ENCODE results near the gene TXNRD2.
"Not testable (repeated sequence)": the region's sequence is repeated elsewhere in the genome, so short reads cannot be mapped to it uniquely, and the experiment has no call there.

Gene TXNRD2

GRCh38 chr22:19884954-19885751, 56.5 kb downstream of the TXNRD2 start:
- H2BK5ac ChIP-seq (ENCODE audit: low read depth, low read length, poor library complexity, severe bottlenecking): no peak overlapping the region
- H4K91ac ChIP-seq (ENCODE audit: low read length): peak overlapping the region; percentile 20
- no peak overlapping the region for H3K9ac ChIP-seq (ENCODE audit: low read length)
- H3K9me3 ChIP-seq (ENCODE audit: control insufficient read depth, low read length): no peaks in the 10 kb centered on the region
- H2AK5ac ChIP-seq (ENCODE audit: low read length, severe bottlenecking): no peak overlapping the region
- H3K14ac ChIP-seq (ENCODE audit: low read length in 2 of 2): no peak overlapping the region
- H3K79me1 ChIP-seq (replicated peaks; ENCODE audit: low read length, poor library complexity, severe bottlenecking): no peaks in the 10 kb centered on the region
- no peak for DNase-seq
- peaks cover 48% of the 10 kb centered on the region for H3K4me1 ChIP-seq (ENCODE audit: control insufficient read depth, insufficient read depth, low read depth, low read length)
- peaks cover 0 to 6% of the 10 kb centered on the region in 2 experiments for H3K36me3 ChIP-seq (ENCODE audit: control insufficient read depth in 1 of 2, insufficient read depth in 2 of 2, low read depth in 1 of 2, low read length in 2 of 2)
- no peak overlapping the region for H2BK120ac ChIP-seq (ENCODE audit: low read depth, low read length)
- no peak overlapping the region for H3K4ac ChIP-seq (ENCODE audit: low read depth in 1 of 2, low read length in 2 of 2)
- no peak overlapping the region for H3K4me2 ChIP-seq (ENCODE audit: low read length, poor library complexity, severe bottlenecking)
- peak overlapping the region in 1 of 2 experiments; percentile 31 for H3K18ac ChIP-seq (ENCODE audit: low read depth in 1 of 2, low read length in 2 of 2)
- no peak overlapping the region for H2BK15ac ChIP-seq (ENCODE audit: low read depth, poor library complexity, severe bottlenecking)
- no peak overlapping the region for H4K8ac ChIP-seq (ENCODE audit: low read length)
- H3K27me3 ChIP-seq (ENCODE audit: control insufficient read depth in 1 of 2, insufficient read depth in 1 of 2, low read length in 2 of 2): no peaks in the 10 kb centered on the region
- no peak overlapping the region for H3K4me3 ChIP-seq (ENCODE audit: insufficient read depth in 1 of 2, low read depth in 1 of 2, low read length in 2 of 2)
- H2BK12ac ChIP-seq (ENCODE audit: low read length in 2 of 2): peak overlapping the region in 1 of 2 experiments; percentile 32
- no peak overlapping the region for H2AFZ ChIP-seq (ENCODE audit: low read depth, low read length)
- H3K23ac ChIP-seq (ENCODE audit: low read length in 2 of 2): no peak overlapping the region
- no peak overlapping the region for H3K27ac ChIP-seq (ENCODE audit: low read length, poor library complexity, severe bottlenecking)
- WGBS: 89% methylated on average over 26 of the region's 26 CpGs

GRCh38 chr22:19884161-19884953, 57.3 kb downstream of the TXNRD2 start:
- DNase-seq: no peak
- peak overlapping the region in 1 of 2 experiments; percentile 31 for H3K18ac ChIP-seq (ENCODE audit: low read depth in 1 of 2, low read length in 2 of 2)
- no peak overlapping the region for H2BK15ac ChIP-seq (ENCODE audit: low read depth, poor library complexity, severe bottlenecking)
- no peak overlapping the region for H3K4me2 ChIP-seq (ENCODE audit: low read length, poor library complexity, severe bottlenecking)
- H3K4ac ChIP-seq (ENCODE audit: low read depth in 1 of 2, low read length in 2 of 2): no peak overlapping the region
- H2BK5ac ChIP-seq (ENCODE audit: low read depth, low read length, poor library complexity, severe bottlenecking): no peak overlapping the region
- H3K27ac ChIP-seq (ENCODE audit: low read length, poor library complexity, severe bottlenecking): no peak overlapping the region
- H3K4me1 ChIP-seq (ENCODE audit: control insufficient read depth, insufficient read depth, low read depth, low read length): peaks cover 53% of the 10 kb centered on the region
- H2BK12ac ChIP-seq (ENCODE audit: low read length in 2 of 2): peak overlapping the region; percentile 14 to 32
- no peak overlapping the region for H4K8ac ChIP-seq (ENCODE audit: low read length)
- H3K79me1 ChIP-seq (replicated peaks; ENCODE audit: low read length, poor library complexity, severe bottlenecking): peaks cover 3% of the 10 kb centered on the region
- no peak overlapping the region for H2BK120ac ChIP-seq (ENCODE audit: low read depth, low read length)
- H3K14ac ChIP-seq (ENCODE audit: low read length in 2 of 2): no peak overlapping the region
- H3K9ac ChIP-seq (ENCODE audit: low read length): no peak overlapping the region
- no peaks in the 10 kb centered on the region for H3K9me3 ChIP-seq (ENCODE audit: control insufficient read depth, low read length)
- no peak overlapping the region for H2AK5ac ChIP-seq (ENCODE audit: low read length, severe bottlenecking)
- no peak overlapping the region for H3K23ac ChIP-seq (ENCODE audit: low read length in 2 of 2)
- 98% methylated on average over 15 of the region's 15 CpGs for WGBS
- H2AFZ ChIP-seq (ENCODE audit: low read depth, low read length): no peak overlapping the region
- H3K27me3 ChIP-seq (ENCODE audit: control insufficient read depth in 1 of 2, insufficient read depth in 1 of 2, low read length in 2 of 2): no peaks in the 10 kb centered on the region
- H4K91ac ChIP-seq (ENCODE audit: low read length): peak overlapping the region; percentile 44
- H3K4me3 ChIP-seq (ENCODE audit: insufficient read depth in 1 of 2, low read depth in 1 of 2, low read length in 2 of 2): no peak overlapping the region
- H3K36me3 ChIP-seq (ENCODE audit: control insufficient read depth in 1 of 2, insufficient read depth in 2 of 2, low read depth in 1 of 2, low read length in 2 of 2): peaks cover 0 to 6% of the 10 kb centered on the region in 2 experiments

DNA sequence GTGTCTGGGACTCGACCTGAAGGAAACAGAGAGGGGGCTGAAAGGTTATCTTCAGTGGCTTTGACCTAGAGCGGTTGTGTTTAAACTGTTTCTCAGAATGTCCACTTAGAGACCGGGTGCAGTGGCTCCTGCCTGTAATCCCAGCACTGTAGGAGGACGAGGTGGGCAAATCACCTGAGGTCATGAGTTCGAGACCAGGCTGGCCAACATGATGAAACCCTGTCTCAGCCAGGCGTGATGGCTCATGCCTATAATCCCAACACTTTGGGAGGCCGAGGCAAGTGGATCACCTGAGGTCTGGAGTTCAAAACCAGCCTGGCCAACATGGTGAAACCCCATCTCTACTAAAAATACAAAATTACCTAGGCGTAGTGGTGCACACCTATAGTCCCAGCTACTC, 58.2 kb downstream of the TXNRD2 start:
- Histone ChIP-seq H3K4ac (ENCODE audit: low read depth in 1 of 2, low read length in 2 of 2) (peak overlapping the region in 1 of 2 experiments; percentile 44), H2AK5ac (ENCODE audit: low read length, severe bottlenecking) (peak overlapping the region; percentile 38), H3K4me1 (ENCODE audit: control insufficient read depth, insufficient read depth, low read depth, low read length) (peaks cover 60% of the 10 kb centered on the region), H2BK15ac (ENCODE audit: low read depth, poor library complexity, severe bottlenecking) (peak overlapping the region; percentile 38)
- H3K4me2 ChIP-seq (ENCODE audit: low read length, poor library complexity, severe bottlenecking); H3K23ac ChIP-seq (ENCODE audit: low read length in 2 of 2); H2AFZ ChIP-seq (ENCODE audit: low read depth, low read length); H3K9me3 ChIP-seq (ENCODE audit: control insufficient read depth, low read length); H3K9ac ChIP-seq (ENCODE audit: low read length); H2BK12ac ChIP-seq (ENCODE audit: low read length in 2 of 2); H3K18ac ChIP-seq (ENCODE audit: low read depth in 1 of 2, low read length in 2 of 2); H3K27ac ChIP-seq (ENCODE audit: low read length, poor library complexity, severe bottlenecking); H3K4me3 ChIP-seq (ENCODE audit: insufficient read depth in 1 of 2, low read depth in 1 of 2, low read length in 2 of 2); H2BK5ac ChIP-seq (ENCODE audit: low read depth, low read length, poor library complexity, severe bottlenecking); H4K91ac ChIP-seq (ENCODE audit: low read length); H2BK120ac ChIP-seq (ENCODE audit: low read depth, low read length); H4K8ac ChIP-seq (ENCODE audit: low read length); H3K14ac ChIP-seq (ENCODE audit: low read length in 2 of 2); H3K79me1 ChIP-seq (replicated peaks; ENCODE audit: low read length, poor library complexity, severe bottlenecking); H3K27me3 ChIP-seq (ENCODE audit: control insufficient read depth in 1 of 2, insufficient read depth in 1 of 2, low read length in 2 of 2); H3K36me3 ChIP-seq (ENCODE audit: control insufficient read depth in 1 of 2, insufficient read depth in 2 of 2, low read depth in 1 of 2, low read length in 2 of 2); DNase-seq: not testable (repeated sequence)
- 91% methylated on average over 7 of the region's 8 CpGs for WGBS
